Activated CD4-positive, alpha-beta memory T cell treated with anti-CD3 and anti-CD28 coated beads, Interleukin-2, amount 10 ng/mL, durations not matched to agents 7 days and 5 days (primary cell): Measurements from ENCODE around the gene CCR1. TPM values are rescaled to one million over a fixed set of nuclear protein-coding genes. Genes with fewer than 3 reads are reported as not detected.

ENCODE experiments used
- CTCF ChIA-PET: fragments of 350-600 bp; sonication (Branson Sonifier 250); formaldehyde crosslinking; loops from one replicate; lab custom pipeline; 2021; ENCODE audit warnings: antibody characterized with exemption, inconsistent platforms; lab: Charles Lee
- POLR2A ChIA-PET: fragments of 350-600 bp; sonication (Branson Sonifier 250); formaldehyde crosslinking; loops from one replicate; lab custom pipeline; 2021; ENCODE audit warnings: antibody characterized with exemption; lab: Charles Lee
- DNase-seq: peaks from one replicate; pipeline ENCODE4 v3.0.0-alpha.2; 2020
- H3K27ac Mint-ChIP-seq: one replicate; pipeline ENCODE4 v1.8.0; 2021; ENCODE audit warnings: mild to moderate bottlenecking, mixed read lengths
- H3K27me3 Mint-ChIP-seq: one replicate; pipeline ENCODE4 v1.8.0; 2021; ENCODE audit warnings: mixed read lengths
- H3K36me3 Mint-ChIP-seq: one replicate; pipeline ENCODE4 v1.8.0; 2021; ENCODE audit warnings: low read depth, mixed read lengths
- H3K4me1 Mint-ChIP-seq: one replicate; pipeline ENCODE4 v1.8.0; 2021; ENCODE audit warnings: mixed read lengths
- H3K4me3 Mint-ChIP-seq: one replicate; pipeline ENCODE4 v1.8.0; 2021; ENCODE audit warnings: mild to moderate bottlenecking, mixed read lengths
- H3K9me3 Mint-ChIP-seq: one replicate; pipeline ENCODE4 v1.8.0; 2021; ENCODE audit warnings: mixed read lengths
- total RNA-seq, 2 experiments: library from RNA; stranded (reverse); gene quantifications; one replicate each; pipeline ENCODE4 v1.2.3, GENCODE V29; 2021

The CCR1 gene
- total RNA-seq: 10 to 100 TPM; 20.0 to 20.7 TPM

GRCh38 chr3:46208167-46208704 lies at the start of gene CCR1:
Gene CCR1 (minus strand): TSS chr3:46208313. CDS start chr3:46204313, 4,000 bp downstream.
- Mint-ChIP-seq H3K36me3 (peaks cover 39% of the 10 kb centered on the region), H3K9me3 (no peaks in the 10 kb centered on the region), H3K27me3 (no peaks in the 10 kb centered on the region), H3K4me3 (peak within 1 kb of the TSS; percentile 71), H3K27ac (peak within 1 kb of the TSS; percentile 75), H3K4me1 (peaks cover 54% of the 10 kb centered on the region)
- ChIA-PET POLR2A (interaction anchor here (0.8 to 4.8 kb wide), 21 partner anchors 9 to 212 kb away, joined by 3 to 101 read pairs (median 5); partner anchors contain the start of genes CCR2, CCR5 and FYCO1), CTCF (interaction anchor here (0.7 to 7.3 kb wide), 27 partner anchors 8 to 270 kb away, joined by 3 to 95 read pairs (median 5); partner anchors contain the start of genes CCR2, CCR5 and CXCR6)
- peak; percentile 78 for DNase-seq

- H3K36me3 Mint-ChIP-seq: peaks cover 7% of the 10 kb centered on the region
- DNase-seq: no peak
- H3K9me3 Mint-ChIP-seq: peaks cover 3% of the 10 kb centered on the region
- POLR2A ChIA-PET: interaction anchor here (0.9 kb wide), 1 partner anchor 9 kb away, joined by 3 read pairs; no protein-coding TSS in a partner anchor
- H3K27ac Mint-ChIP-seq: no peak overlapping the region
- CTCF ChIA-PET: no interaction called here
- peaks cover 46% of the 10 kb centered on the region for H3K27me3 Mint-ChIP-seq
- H3K4me1 Mint-ChIP-seq: no peaks in the 10 kb centered on the region
- H3K4me3 Mint-ChIP-seq: no peak overlapping the region
These were observed 44.9 kb upstream of the CCR1 start for GRCh38 chr3:46252980-46253379.

GRCh38 chr3:46245146-46245545 lies 37.0 kb upstream of the CCR1 start:
- Mint-ChIP-seq H3K36me3 (peaks cover 6% of the 10 kb centered on the region), H3K27me3 (peaks cover 21% of the 10 kb centered on the region), H3K4me3 (no peak overlapping the region), H3K4me1 (peaks cover 17% of the 10 kb centered on the region), H3K27ac (no peak overlapping the region), H3K9me3 (no peaks in the 10 kb centered on the region)
- ChIA-PET CTCF (no interaction called here), POLR2A (no interaction called here)
- no peak for DNase-seq

GRCh38 chr3:46243560-46243959 lies 35.4 kb upstream of the CCR1 start:
- Mint-ChIP-seq H3K4me3 (no peak overlapping the region), H3K4me1 (peaks cover 20% of the 10 kb centered on the region), H3K27ac (no peak overlapping the region), H3K27me3 (peaks cover 28% of the 10 kb centered on the region), H3K36me3 (peaks cover 6% of the 10 kb centered on the region), H3K9me3 (no peaks in the 10 kb centered on the region)
- ChIA-PET CTCF (interaction anchor here (1.8 kb wide), 1 partner anchor 33 kb away, joined by 6 read pairs; no protein-coding TSS in a partner anchor), POLR2A (interaction anchor here (0.9 to 1.3 kb wide), 4 partner anchors 9 to 107 kb away, joined by 3 to 5 read pairs (median 3); partner anchors contain the start of gene CCR1)
- DNase-seq: no peak

GRCh38 chr3:46242120-46242519 lies 34.0 kb upstream of the CCR1 start, which contains the start of gene CCR3:
Gene CCR3 (plus strand): TSS chr3:46242460. CDS start chr3:46265159, 22,699 bp downstream.
- H3K27me3 Mint-ChIP-seq: peaks cover 35% of the 10 kb centered on the region
- no peak within 1 kb of the TSS for H3K4me3 Mint-ChIP-seq
- H3K4me1 Mint-ChIP-seq: peaks cover 24% of the 10 kb centered on the region
- no peak for DNase-seq
- H3K9me3 Mint-ChIP-seq: no peaks in the 10 kb centered on the region
- ChIA-PET POLR2A (interaction anchor here (1.3 to 1.4 kb wide), 2 partner anchors 27 to 127 kb away, joined by 3 to 6 read pairs; no protein-coding TSS in a partner anchor), CTCF (interaction anchor here (0.5 to 1.8 kb wide), 3 partner anchors 34 to 165 kb away, joined by 3 to 6 read pairs (median 4); no protein-coding TSS in a partner anchor)
- H3K36me3 Mint-ChIP-seq: peaks cover 6% of the 10 kb centered on the region
- peak within 1 kb of the TSS; percentile 0 for H3K27ac Mint-ChIP-seq

GRCh38 chr3:46239952-46240351 lies 31.8 kb upstream of the CCR1 start:
- Mint-ChIP-seq H3K4me1 (peaks cover 43% of the 10 kb centered on the region), H3K27ac (no peak overlapping the region), H3K36me3 (peaks cover 6% of the 10 kb centered on the region), H3K9me3 (no peaks in the 10 kb centered on the region), H3K27me3 (peaks cover 47% of the 10 kb centered on the region), H3K4me3 (no peak overlapping the region)
- ChIA-PET POLR2A (no interaction called here), CTCF (interaction anchor here (1.4 to 2.3 kb wide), 3 partner anchors 37 to 129 kb away, joined by 3 to 8 read pairs (median 6); no protein-coding TSS in a partner anchor)
- no peak for DNase-seq

GRCh38 chr3:46239301-46239938 lies 31.3 kb upstream of the CCR1 start:
- no peak overlapping the region for H3K4me3 Mint-ChIP-seq
- peaks cover 5% of the 10 kb centered on the region for H3K36me3 Mint-ChIP-seq
- DNase-seq: no peak
- H3K4me1 Mint-ChIP-seq: peaks cover 42% of the 10 kb centered on the region
- no peak overlapping the region for H3K27ac Mint-ChIP-seq
- H3K9me3 Mint-ChIP-seq: no peaks in the 10 kb centered on the region
- peaks cover 45% of the 10 kb centered on the region for H3K27me3 Mint-ChIP-seq
- CTCF ChIA-PET: interaction anchor here (1.4 to 2.3 kb wide), 3 partner anchors 37 to 130 kb away, joined by 3 to 8 read pairs (median 6); no protein-coding TSS in a partner anchor
- POLR2A ChIA-PET: interaction anchor here (1.3 kb wide), 1 partner anchor 115 kb away, joined by 4 read pairs; no protein-coding TSS in a partner anchor

- Mint-ChIP-seq H3K4me3 (no peak overlapping the region), H3K4me1 (peaks cover 37% of the 10 kb centered on the region), H3K27ac (no peak overlapping the region), H3K36me3 (peaks cover under 1% of the 10 kb centered on the region), H3K9me3 (no peaks in the 10 kb centered on the region), H3K27me3 (peaks cover 41% of the 10 kb centered on the region)
- no peak for DNase-seq
- POLR2A ChIA-PET: interaction anchor here (1.3 kb wide), 1 partner anchor 116 kb away, joined by 4 read pairs; no protein-coding TSS in a partner anchor
- CTCF ChIA-PET: interaction anchor here (1.4 to 2.3 kb wide), 2 partner anchors 38 to 61 kb away, joined by 6 to 8 read pairs; no protein-coding TSS in a partner anchor
These were observed 30.3 kb upstream of the CCR1 start for GRCh38 chr3:46238386-46238785.

- Mint-ChIP-seq H3K9me3 (no peaks in the 10 kb centered on the region), H3K27ac (no peak overlapping the region), H3K4me1 (peaks cover 35% of the 10 kb centered on the region), H3K36me3 (no peaks in the 10 kb centered on the region), H3K27me3 (peaks cover 43% of the 10 kb centered on the region), H3K4me3 (no peak overlapping the region)
- ChIA-PET CTCF (interaction anchor here (1.3 kb wide), 1 partner anchor 31 kb away, joined by 3 read pairs; no protein-coding TSS in a partner anchor), POLR2A (interaction anchor here (2.1 kb wide), 1 partner anchor 133 kb away, joined by 9 read pairs; no protein-coding TSS in a partner anchor)
- DNase-seq: peak; percentile 38
These were observed 28.4 kb upstream of the CCR1 start for GRCh38 chr3:46236294-46237054.

GRCh38 chr3:46235425-46235824 lies 27.3 kb upstream of the CCR1 start:
- Mint-ChIP-seq H3K9me3 (no peaks in the 10 kb centered on the region), H3K27me3 (peaks cover 38% of the 10 kb centered on the region), H3K4me1 (peaks cover 42% of the 10 kb centered on the region), H3K36me3 (no peaks in the 10 kb centered on the region), H3K27ac (no peak overlapping the region), H3K4me3 (no peak overlapping the region)
- CTCF ChIA-PET: interaction anchor here (2.4 kb wide), 1 partner anchor 22 kb away, joined by 8 read pairs; no protein-coding TSS in a partner anchor
- POLR2A ChIA-PET: interaction anchor here (1.0 kb wide), 1 partner anchor 8 kb away, joined by 3 read pairs; no protein-coding TSS in a partner anchor
- DNase-seq: no peak

- CTCF ChIA-PET: interaction anchor here (1.2 to 2.4 kb wide), 3 partner anchors 20 to 135 kb away, joined by 3 to 8 read pairs (median 4); partner anchors contain the start of gene CCR1
- no peak overlapping the region for H3K4me3 Mint-ChIP-seq
- H3K4me1 Mint-ChIP-seq: peaks cover 57% of the 10 kb centered on the region
- no peak overlapping the region for H3K27ac Mint-ChIP-seq
- no peaks in the 10 kb centered on the region for H3K36me3 Mint-ChIP-seq
- DNase-seq: no peak
- POLR2A ChIA-PET: interaction anchor here (1.2 kb wide), 1 partner anchor 36 kb away, joined by 5 read pairs; no protein-coding TSS in a partner anchor
- H3K9me3 Mint-ChIP-seq: no peaks in the 10 kb centered on the region
- peaks cover 37% of the 10 kb centered on the region for H3K27me3 Mint-ChIP-seq
These were observed 25.1 kb upstream of the CCR1 start for GRCh38 chr3:46233194-46233593.

GRCh38 chr3:46231323-46231722 lies 23.2 kb upstream of the CCR1 start:
- Mint-ChIP-seq H3K9me3 (peaks cover 3% of the 10 kb centered on the region), H3K27me3 (peaks cover 40% of the 10 kb centered on the region)

More at GRCh38 chr3:46231323-46231722, 23.2 kb upstream of the CCR1 start:
- ChIA-PET POLR2A (interaction anchor here (0.7 to 1.1 kb wide), 2 partner anchors 138 to 140 kb away, joined by 3 read pairs; no protein-coding TSS in a partner anchor), CTCF (interaction anchor here (1.2 to 3.1 kb wide), 3 partner anchors 48 to 140 kb away, joined by 3 to 16 read pairs (median 3); no protein-coding TSS in a partner anchor)
- Mint-ChIP-seq H3K36me3 (peaks cover 6% of the 10 kb centered on the region), H3K4me1 (peaks cover 52% of the 10 kb centered on the region), H3K27ac (no peak overlapping the region), H3K4me3 (no peak overlapping the region)
- DNase-seq: no peak
